GM23338 (cell line): Measurements from ENCODE around the gene ADAT3.

Source experiments
- EZH2 ChIP-seq: fragments of 200-600 bp; sonication (generic); IDR thresholded peaks from one replicate; pipeline ENCODE4 v1.8.0; 2017; ENCODE audit warnings: antibody characterized with exemption, mild to moderate bottlenecking, low read depth; ENCODE audit not compliant: unreplicated experiment
- EZH2phosphoT487 ChIP-seq: fragments of 200-600 bp; sonication (generic); IDR thresholded peaks from one replicate; pipeline ENCODE4 v1.8.1; 2018; ENCODE audit warnings: antibody characterized with exemption; ENCODE audit not compliant: unreplicated experiment
- NANOG ChIP-seq: IDR thresholded peaks from 2 replicates; pipeline ENCODE4 v1.6.1; 2016; ENCODE audit warnings: antibody characterized with exemption, borderline replicate concordance
- POLR2AphosphoS5 ChIP-seq: IDR thresholded peaks from 2 replicates; pipeline ENCODE4 v1.6.1; 2016; ENCODE audit warnings: antibody characterized with exemption, low read depth
- STAT1 ChIP-seq: IDR thresholded peaks from one replicate; pipeline ENCODE4 v1.6.1; 2016; ENCODE audit warnings: antibody characterized with exemption; ENCODE audit not compliant: unreplicated experiment
- ZNF114 ChIP-seq: fragments of 250-450 bp; sonication (Bioruptor Pico); IDR thresholded peaks from 2 replicates; pipeline ENCODE4 v1.5.0; 2020; ENCODE audit warnings: mild to moderate bottlenecking, moderate library complexity
- ZNF331 ChIP-seq: fragments of 250-450 bp; sonication (Bioruptor Pico); IDR thresholded peaks from 2 replicates; pipeline ENCODE4 v1.5.0; 2020; ENCODE audit warnings: low read depth, mild to moderate bottlenecking, moderate library complexity
- TF ChIP-seq, protein P1 (sequence below), 2 experiments: fragments of 200-600 bp in 1 of 2; sonication (generic) in 1 of 2; conservative IDR thresholded peaks; 2 replicates each; pipeline versions ENCODE4 v1.5.1 to v1.6.1; 2016 to 2017; ENCODE audit warnings: antibody characterized with exemption in 2 of 2, low read depth in 2 of 2, mild to moderate bottlenecking in 2 of 2, moderate library complexity in 1 of 2
- TF ChIP-seq, protein P2 (sequence below): IDR thresholded peaks from one replicate; pipeline ENCODE4 v1.6.1; 2018; ENCODE audit warnings: antibody characterized with exemption; ENCODE audit not compliant: unreplicated experiment

DNA sequence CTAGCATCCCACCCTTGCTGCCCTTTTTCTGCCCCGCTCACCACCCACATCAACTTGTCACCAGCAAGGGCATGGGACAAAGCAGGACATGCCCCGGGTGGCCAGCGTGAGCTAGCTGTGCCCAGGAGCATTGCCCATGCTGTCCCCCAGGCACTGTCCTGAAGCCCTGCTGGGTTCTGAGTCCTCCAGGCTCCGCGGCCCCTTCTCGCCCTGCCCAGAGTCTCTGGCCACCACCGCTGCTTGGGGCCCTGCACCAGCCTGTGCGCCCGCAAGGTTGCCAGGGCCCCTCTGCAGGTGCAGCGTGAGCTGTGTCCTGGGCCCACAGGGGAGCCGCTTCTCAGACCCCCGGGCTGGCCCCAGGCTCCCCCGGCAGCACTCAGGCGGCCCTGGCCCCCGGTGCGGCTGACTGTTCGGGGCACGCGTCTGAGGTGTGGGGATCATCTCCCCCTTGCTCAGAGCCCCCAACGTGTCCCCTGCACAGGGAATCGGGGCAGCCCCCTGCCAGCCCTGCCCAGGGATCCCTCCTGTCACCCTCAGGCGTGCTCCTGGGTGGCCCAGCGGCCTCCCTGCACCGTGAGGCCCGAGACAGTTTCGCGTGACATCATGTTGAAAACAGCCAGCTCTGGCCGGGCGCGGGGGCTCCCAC, 39.8 kb downstream of the ADAT3 start:
- TF ChIP-seq, protein P1, sequence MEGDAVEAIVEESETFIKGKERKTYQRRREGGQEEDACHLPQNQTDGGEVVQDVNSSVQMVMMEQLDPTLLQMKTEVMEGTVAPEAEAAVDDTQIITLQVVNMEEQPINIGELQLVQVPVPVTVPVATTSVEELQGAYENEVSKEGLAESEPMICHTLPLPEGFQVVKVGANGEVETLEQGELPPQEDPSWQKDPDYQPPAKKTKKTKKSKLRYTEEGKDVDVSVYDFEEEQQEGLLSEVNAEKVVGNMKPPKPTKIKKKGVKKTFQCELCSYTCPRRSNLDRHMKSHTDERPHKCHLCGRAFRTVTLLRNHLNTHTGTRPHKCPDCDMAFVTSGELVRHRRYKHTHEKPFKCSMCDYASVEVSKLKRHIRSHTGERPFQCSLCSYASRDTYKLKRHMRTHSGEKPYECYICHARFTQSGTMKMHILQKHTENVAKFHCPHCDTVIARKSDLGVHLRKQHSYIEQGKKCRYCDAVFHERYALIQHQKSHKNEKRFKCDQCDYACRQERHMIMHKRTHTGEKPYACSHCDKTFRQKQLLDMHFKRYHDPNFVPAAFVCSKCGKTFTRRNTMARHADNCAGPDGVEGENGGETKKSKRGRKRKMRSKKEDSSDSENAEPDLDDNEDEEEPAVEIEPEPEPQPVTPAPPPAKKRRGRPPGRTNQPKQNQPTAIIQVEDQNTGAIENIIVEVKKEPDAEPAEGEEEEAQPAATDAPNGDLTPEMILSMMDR (conservative IDR thresholded peaks at IDR 0.05; ENCODE audit: low read depth in 2 of 2): no peak
- TF ChIP-seq POLR2AphosphoS5 (no peak), EZH2 (no peak), EZH2phosphoT487 (no peak), STAT1 (no peak), NANOG (no peak), ZNF331 (CRISPR knock-in tag) (no peak), ZNF114 (CRISPR knock-in tag) (no peak)
- TF ChIP-seq, protein P2, sequence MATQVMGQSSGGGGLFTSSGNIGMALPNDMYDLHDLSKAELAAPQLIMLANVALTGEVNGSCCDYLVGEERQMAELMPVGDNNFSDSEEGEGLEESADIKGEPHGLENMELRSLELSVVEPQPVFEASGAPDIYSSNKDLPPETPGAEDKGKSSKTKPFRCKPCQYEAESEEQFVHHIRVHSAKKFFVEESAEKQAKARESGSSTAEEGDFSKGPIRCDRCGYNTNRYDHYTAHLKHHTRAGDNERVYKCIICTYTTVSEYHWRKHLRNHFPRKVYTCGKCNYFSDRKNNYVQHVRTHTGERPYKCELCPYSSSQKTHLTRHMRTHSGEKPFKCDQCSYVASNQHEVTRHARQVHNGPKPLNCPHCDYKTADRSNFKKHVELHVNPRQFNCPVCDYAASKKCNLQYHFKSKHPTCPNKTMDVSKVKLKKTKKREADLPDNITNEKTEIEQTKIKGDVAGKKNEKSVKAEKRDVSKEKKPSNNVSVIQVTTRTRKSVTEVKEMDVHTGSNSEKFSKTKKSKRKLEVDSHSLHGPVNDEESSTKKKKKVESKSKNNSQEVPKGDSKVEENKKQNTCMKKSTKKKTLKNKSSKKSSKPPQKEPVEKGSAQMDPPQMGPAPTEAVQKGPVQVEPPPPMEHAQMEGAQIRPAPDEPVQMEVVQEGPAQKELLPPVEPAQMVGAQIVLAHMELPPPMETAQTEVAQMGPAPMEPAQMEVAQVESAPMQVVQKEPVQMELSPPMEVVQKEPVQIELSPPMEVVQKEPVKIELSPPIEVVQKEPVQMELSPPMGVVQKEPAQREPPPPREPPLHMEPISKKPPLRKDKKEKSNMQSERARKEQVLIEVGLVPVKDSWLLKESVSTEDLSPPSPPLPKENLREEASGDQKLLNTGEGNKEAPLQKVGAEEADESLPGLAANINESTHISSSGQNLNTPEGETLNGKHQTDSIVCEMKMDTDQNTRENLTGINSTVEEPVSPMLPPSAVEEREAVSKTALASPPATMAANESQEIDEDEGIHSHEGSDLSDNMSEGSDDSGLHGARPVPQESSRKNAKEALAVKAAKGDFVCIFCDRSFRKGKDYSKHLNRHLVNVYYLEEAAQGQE: no peak
